Measurements from ENCODE around the gene STIM2. TPM values are rescaled to one million over a fixed set of nuclear protein-coding genes. Genes with fewer than 3 reads are reported as not detected.

STIM2 gene
- total and polyA plus RNA-seq, 9 of the 15 experiments (the other 6 are each of a cell fraction or from before 2014, with no cell fraction given): 7.2 to 26.8 (median 15.4) TPM

GRCh38 chr4:27050731-27051130 is 190.1 kb downstream of the STIM2 start (continued):
- TF ChIP-seq E2F3 (CRISPR knock-in tag; IDR thresholded peaks at IDR 0.05) (no peak), NUFIP1 (IDR thresholded peaks at IDR 0.05; ENCODE audit: partially characterized antibody) (no peak), ZNF224 (CRISPR knock-in tag; IDR thresholded peaks at IDR 0.05) (no peak), ZNF41 (CRISPR knock-in tag; conservative IDR thresholded peaks at IDR 0.05) (no peak), ASH1L (IDR thresholded peaks at IDR 0.05; ENCODE audit: borderline replicate concordance, low read depth, partially characterized antibody) (no peak), XRCC5 (IDR thresholded peaks at IDR 0.05; ENCODE audit: low read depth, low read length) (no peak), HMG20B (CRISPR knock-in tag; IDR thresholded peaks at IDR 0.05) (no peak)

- in situ Hi-C loops (cut with MboI) (no loop called here), intact Hi-C loops (cut with micrococcal nuclease) (no loop called here)
- H3K27me3 ChIP-seq (ENCODE audit: control insufficient read depth in 2 of 2, insufficient read depth in 2 of 2, low read length in 2 of 2): peaks cover 23 to 40% of the 10 kb centered on the region in 2 experiments
- no peak for DNase-seq (ENCODE audit: extremely low read depth in 1 of 4, low spot score in 3 of 4)
- H3K4me3 ChIP-seq: no peak overlapping the region
- no peak overlapping the region for H2AFZ ChIP-seq (ENCODE audit: low read depth, low read length)
- H3K9me3 ChIP-seq (replicated peaks; ENCODE audit: control insufficient read depth, insufficient read depth, low read depth, low read length): no peaks in the 10 kb centered on the region
- no peaks in the 10 kb centered on the region for H4K20me1 ChIP-seq (replicated peaks; ENCODE audit: control insufficient read depth, insufficient read depth, low read length)
- ChIA-PET POLR2A (no interaction called here), CTCF (ENCODE audit: low intra/inter-chr PET ratio) (no interaction called here)
- BruUV-seq (replicated peaks): no TSS peak
- H3K27ac ChIP-seq (ENCODE audit: extremely low read depth, low read depth, low read length): no peak overlapping the region
- H3K9ac ChIP-seq (ENCODE audit: insufficient read depth in 1 of 2, low read depth in 2 of 2, low read length in 2 of 2): no peak overlapping the region
- H3K79me2 ChIP-seq (ENCODE audit: control insufficient read depth, insufficient read depth, low read length): no peaks in the 10 kb centered on the region
- 2% methylated on average over 3 of the region's 3 CpGs for WGBS (ENCODE audit: insufficient coverage, low coverage, missing lambda C conversion rate)
- H3K9me1 ChIP-seq (ENCODE audit: control insufficient read depth, insufficient read depth, low read length): no peaks in the 10 kb centered on the region
- no peak overlapping the region for H3K4me2 ChIP-seq (ENCODE audit: insufficient read depth, low read length)
- ATAC-seq: no peak
- FAIRE-seq: no peak
- no peaks in the 10 kb centered on the region for H3K36me3 ChIP-seq (ENCODE audit: control insufficient read depth, insufficient read depth, low read length)
- H3K4me1 ChIP-seq (replicated peaks in 1 of 2; ENCODE audit: control insufficient read depth in 2 of 2, insufficient read depth in 2 of 2, low read length in 2 of 2): no peaks in the 10 kb centered on the region
- no peak for TF ChIP-seq GMEB1 (CRISPR knock-in tag; IDR thresholded peaks at IDR 0.05)
- TF ChIP-seq SREBF2 (CRISPR knock-in tag; IDR thresholded peaks at IDR 0.05): no peak
- no peak for TF ChIP-seq TRIM24 (IDR thresholded peaks at IDR 0.05)
- TF ChIP-seq NCOA6 (IDR thresholded peaks at IDR 0.05): no peak
- no peak for TF ChIP-seq SMARCB1 (IDR thresholded peaks at IDR 0.05; ENCODE audit: insufficient read length, low read depth)
- TF ChIP-seq ARID4B (CRISPR knock-in tag; IDR thresholded peaks at IDR 0.05): no peak
- TF ChIP-seq PHF21A (IDR thresholded peaks at IDR 0.05; ENCODE audit: borderline replicate concordance, low read depth): no peak
- no peak for TF ChIP-seq ZNF253 (CRISPR knock-in tag; conservative IDR thresholded peaks at IDR 0.05)
- no peak for TF ChIP-seq ZNF780A (CRISPR knock-in tag; IDR thresholded peaks at IDR 0.05)
- no peak for TF ChIP-seq PURB (CRISPR knock-in tag; IDR thresholded peaks at IDR 0.05; ENCODE audit: low read depth)
Observed at GRCh38 chr4:27055221-27055760, 194.7 kb downstream of the STIM2 start.

Measured in K562 (cell line).